C4-2B (cell line): ENCODE data around the gene EEF1A2.

Experiments
- ZFX ChIP-seq: fragments of 450-650 bp; IDR thresholded peaks from 2 replicates; pipeline ENCODE4 v1.6.1; 2017
- TF ChIP-seq, protein P1 (sequence below): fragments of 450-650 bp; conservative IDR thresholded peaks from 2 replicates; pipeline ENCODE4 v1.5.1; 2017; ENCODE audit warnings: mild to moderate bottlenecking

GRCh38 chr20:63481503-63481902, 17.4 kb downstream of the EEF1A2 start:
- TF ChIP-seq, protein P1, sequence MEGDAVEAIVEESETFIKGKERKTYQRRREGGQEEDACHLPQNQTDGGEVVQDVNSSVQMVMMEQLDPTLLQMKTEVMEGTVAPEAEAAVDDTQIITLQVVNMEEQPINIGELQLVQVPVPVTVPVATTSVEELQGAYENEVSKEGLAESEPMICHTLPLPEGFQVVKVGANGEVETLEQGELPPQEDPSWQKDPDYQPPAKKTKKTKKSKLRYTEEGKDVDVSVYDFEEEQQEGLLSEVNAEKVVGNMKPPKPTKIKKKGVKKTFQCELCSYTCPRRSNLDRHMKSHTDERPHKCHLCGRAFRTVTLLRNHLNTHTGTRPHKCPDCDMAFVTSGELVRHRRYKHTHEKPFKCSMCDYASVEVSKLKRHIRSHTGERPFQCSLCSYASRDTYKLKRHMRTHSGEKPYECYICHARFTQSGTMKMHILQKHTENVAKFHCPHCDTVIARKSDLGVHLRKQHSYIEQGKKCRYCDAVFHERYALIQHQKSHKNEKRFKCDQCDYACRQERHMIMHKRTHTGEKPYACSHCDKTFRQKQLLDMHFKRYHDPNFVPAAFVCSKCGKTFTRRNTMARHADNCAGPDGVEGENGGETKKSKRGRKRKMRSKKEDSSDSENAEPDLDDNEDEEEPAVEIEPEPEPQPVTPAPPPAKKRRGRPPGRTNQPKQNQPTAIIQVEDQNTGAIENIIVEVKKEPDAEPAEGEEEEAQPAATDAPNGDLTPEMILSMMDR, result no peak
- TF ChIP-seq ZFX, result no peak
